AG08395 (cell line): ENCODE measurements around the gene NAV2.

ENCODE experiments used
- DNase-seq: peaks from one replicate; pipeline ENCODE4 v3.0.0; 2012; ENCODE audit warnings: mixed read lengths, low spot score

The NAV2 gene

DNA sequence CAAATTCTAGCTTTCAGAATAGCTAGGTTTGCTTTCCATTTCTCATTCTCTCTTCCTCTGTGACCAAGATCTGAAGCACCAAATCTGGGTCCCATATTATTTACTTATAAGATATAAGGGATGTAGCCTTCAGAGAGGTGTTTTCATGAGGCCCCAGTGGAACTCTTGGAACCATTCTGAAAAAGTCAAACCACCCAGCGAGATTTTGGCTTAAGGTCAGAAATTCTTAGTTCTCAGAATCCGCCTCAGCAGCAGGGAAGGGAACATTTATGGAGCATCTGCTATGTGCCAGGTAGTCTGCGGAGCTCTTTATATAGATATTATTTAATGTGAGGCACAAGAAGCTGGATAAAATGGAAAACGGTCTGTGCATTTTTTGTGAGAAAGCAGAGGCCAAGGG is 6.3 kb downstream of the NAV2 start:
- no peak for DNase-seq

DNA sequence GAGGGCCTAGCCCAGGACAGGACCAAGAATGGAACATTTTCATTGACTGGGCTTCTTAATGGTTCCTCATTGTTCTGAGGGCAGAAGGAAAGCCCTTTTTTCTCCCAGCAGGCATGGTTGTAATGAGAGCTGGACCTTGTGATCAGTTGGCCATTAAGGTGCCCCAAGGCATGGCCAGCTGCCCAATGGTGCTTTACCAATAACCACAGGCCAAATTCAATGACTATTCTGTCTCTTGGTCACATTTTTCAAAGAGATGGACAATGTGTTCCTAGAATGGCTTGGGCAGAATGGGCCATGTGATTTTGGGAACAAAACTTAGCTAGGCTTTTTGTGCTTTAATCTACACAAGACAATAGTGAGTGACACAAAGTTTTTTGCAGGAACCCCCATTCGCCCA is 7.3 kb downstream of the NAV2 start:
- no peak for DNase-seq

DNA sequence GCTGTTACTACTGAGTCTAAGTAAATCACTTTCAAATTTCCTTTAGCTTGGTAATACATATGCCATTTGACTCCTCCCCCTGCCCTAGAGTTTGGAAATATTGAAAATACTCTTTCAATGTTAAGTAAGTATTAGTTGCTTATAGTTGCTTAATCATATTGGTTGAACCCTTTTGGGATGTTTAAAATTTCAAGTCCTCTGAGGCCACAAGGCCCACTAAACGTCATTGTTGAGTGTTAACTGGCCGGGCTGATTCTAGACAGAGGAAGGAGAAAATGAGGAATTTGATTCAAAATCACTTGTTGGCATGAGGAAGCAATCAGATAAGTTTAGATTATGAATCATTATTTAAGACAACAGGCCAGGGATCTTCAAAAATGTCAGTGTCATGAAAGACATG is 8.5 kb downstream of the NAV2 start:
- DNase-seq = no peak

DNA sequence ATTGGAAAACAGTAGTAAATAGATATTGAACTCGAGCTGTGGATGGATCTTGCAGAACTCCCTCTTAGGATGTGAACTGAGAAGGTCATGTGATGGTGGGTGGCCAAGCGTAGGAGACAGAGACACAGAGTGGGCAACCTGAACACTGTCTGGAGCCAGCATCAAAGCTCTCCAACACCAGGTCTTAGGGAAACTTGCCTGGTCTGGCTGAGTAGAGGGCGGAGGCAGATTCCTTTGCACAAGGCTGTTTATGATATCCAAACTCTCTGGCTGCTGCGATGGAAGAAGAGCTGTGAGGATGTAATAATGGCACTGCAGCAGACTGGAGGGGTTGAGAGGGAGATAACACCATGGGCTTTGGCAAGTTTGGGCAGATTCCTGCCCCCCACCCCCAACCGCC is 10.1 kb downstream of the NAV2 start:
- DNase-seq = no peak

DNA sequence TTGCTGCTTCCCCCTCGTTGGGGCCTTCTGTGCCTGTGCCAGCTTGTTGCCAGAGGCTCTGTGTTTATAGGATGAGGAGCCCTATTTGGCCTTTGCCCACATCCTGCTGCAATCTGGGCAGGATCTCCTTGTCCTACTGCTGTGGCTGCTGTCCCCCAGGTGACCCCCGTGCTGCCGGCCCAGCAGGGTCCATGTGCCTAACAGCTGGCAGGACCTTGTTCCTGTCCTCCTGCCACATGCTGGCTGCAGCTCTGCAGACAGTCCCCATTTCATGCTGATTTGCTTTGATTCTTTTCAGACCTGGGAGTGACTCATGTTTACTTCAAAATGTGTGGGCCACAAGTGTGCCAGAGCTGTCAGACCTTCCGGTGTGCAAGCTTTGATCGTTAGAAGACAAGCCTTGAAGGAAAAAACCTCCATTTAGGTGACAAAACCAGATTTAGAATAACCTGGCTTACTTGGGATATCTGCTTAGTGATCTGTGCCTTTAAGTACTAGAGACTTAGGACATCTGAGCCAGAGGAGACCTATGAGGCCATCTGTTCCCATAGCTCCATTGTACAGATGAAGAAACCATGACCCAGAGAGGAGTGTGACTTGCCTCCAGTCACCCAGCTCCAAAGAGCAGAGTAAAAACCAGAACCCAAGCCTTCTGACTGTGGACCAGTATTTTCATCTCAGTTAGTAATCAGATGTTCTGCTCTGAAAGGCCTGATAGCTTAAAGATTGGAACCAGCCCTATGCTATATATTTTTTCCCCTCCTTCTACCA is 11.1 kb downstream of the NAV2 start:
- DNase-seq = peak; percentile 38

DNA sequence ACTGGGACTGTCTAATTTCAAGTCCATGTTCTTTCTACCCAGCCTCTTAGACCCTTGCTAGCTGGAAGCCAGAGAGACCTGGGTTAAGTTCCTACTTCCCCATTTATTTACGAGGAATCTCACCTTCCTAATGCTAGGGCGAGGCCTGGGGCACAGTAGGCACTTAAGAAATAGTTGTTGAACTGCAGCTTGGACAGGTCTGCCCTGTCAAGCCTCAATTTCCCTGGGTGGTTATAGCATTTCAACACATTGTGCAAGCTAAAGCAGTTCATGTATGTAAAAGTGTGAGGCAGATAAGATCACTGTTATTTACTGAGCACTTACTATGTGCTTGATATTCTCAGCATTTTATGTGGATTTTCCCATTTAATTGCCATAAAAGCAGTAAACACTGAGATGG is 12.1 kb downstream of the NAV2 start:
- no peak for DNase-seq

DNA sequence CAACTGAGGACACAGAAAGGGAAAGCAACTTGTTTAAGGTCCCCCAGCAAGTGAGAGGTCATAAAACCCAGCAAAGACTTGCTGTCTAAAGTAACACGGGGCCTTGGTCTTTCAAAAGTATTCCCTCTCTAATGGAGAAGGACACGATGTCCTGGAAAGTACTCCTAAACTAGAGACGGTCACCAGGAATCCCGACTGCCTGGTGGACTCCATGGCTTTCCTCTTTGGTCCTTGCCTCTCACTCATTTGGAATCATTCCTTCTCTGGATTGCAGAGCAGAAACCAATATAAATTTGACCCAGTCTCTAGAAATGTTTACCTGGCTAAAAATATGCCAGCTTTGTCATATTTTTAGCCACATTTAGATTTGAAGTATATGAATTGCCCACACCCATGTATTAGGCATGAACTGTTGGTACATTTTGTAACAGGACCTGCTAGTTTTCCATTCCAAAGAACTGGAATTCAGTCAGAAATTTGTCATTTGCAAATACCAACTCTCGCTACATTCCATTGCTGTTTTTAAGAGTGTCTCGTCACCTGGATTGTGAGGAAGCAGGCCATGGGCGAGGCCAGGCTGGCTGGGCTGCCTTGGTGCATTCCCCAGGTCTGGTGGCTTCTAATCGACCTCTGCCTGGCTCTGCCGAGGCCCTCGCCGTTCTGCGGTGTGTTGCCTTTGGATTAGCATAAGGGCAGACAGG is 12.9 kb downstream of the NAV2 start:
- DNase-seq = no peak

DNA sequence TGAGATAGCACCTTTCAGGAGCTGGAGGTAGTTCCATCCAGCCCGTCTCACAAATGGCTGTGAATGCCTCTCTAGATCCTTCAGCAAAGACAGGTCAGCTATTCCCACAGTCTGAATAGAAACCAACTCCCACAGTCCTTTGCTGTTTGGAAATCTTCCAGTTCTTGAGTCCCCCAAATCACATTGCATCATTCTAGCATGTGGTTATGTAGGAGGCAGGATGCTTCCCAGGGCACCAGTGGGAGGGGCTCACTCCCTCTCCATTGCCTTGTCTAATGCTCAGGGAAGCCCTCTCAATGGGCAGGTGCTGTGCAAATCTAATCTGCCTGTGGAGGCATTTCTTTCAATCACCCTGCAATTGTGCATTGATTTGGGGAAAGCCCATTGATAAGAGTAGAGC is 14.6 kb downstream of the NAV2 start:
- DNase-seq = no peak

DNA sequence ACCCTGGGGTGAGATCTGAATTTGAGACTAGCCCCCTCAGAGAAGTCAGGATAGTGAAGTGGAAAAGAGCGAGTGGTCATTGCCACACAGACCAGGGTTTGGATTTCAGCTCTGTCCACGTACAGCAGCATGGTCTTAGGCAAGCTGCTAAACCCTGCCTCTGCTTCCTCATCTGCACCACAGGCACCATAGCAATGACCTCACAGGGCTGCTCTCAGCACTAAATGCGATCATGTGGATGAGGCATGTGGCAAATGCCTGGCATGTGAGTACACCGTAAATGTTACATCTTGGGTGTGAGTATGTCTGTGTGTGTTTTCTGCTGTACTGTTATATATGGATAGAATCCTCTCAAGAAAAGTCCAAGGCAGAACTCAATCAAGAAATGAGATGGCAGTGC is 15.8 kb downstream of the NAV2 start:
- peak; percentile 35 for DNase-seq

DNA sequence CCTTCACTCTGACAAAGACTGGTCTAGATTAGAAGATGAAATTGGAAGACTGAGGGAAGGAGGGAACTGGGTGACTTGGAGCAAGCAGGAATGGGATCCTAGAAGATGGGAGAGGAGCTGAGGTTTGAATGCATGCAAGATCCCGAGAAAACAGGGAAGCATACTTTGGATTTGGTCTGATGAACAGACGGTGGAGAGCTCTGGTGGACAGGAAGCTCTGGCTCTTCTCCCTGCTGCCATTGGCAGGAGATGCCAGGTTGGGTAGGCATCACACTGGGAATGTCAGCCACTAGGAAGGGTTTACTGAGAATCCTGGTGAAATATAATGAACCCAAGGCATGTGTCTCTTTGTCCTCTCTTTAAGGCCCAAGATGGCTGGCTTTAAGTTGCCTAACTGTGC is 16.5 kb downstream of the NAV2 start:
- no peak for DNase-seq

DNA sequence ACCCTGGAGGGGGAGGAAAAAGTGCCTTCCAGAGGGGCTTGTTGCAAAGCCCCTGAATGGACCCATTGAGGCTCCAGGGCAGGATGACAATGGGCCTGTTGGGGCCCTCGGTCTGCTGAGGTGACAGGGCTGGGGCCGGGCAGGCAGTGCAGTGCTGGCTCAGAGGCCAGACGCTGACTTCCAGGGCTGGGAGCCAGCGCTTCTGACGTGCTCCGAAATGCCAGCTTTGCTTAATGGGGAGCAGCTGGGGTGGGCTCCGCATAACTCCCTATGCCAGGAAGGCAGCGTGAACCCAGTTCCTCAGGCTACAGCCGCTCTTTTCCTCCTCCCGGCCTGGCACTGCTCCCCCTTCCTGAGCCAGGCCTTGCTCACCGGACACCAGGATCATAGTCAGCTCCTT is 17.7 kb downstream of the NAV2 start:
- DNase-seq = peak; percentile 14

DNA sequence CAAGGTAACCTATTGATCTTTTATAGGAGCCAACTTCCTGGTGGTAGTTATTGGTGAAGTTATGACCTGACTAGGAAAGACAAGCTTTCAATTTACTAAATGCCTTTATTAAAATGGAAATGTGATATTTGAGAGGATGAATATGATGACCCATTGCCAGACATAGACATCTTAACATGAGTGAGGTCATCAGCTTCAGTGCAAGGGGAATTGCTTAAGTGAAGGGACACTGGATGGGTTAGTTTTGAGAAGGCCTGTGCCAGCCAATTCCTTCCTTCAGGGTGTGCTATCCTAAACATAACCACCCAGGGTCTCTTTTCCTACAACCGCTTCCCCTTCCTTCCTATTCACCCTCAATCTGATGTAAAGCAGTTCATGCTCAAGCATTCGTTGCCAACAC is 21.5 kb downstream of the NAV2 start:
- DNase-seq = no peak

DNA sequence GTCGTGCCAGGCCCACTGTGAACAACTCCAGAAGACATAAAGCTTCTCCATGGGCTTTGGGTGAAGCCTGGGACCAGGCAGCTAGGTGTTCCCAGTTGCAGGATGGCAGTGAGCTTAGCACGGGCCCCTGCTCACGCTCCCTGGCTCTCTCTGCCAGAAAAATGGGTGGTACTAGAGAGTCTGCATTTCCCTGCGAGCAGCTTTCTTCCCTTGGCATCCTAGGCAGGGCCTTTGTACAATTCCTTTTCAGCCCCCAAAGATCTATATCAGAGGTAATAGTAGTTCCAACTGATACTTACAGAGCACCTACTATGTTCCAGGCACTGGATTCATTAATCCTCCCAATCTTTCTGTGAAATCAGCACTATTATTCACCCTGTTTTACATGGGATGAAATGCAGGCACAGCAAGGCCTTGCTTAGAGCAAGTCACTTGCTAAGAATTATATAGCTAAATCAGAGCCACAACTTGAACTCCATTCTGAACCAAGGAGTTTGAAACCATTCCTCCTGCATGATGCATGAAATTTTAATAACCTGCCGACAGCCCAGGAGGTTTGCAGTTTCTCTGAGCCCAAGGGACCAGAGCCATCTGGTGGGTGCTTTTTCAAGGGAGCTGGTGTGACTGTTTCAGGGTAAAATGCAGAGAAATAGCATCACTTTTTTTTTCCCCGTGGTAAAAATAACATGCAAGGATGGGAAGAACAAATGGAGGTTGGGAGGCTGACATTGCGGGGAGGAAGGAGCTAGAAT is 22.7 kb downstream of the NAV2 start:
- peak; percentile 19 for DNase-seq

DNA sequence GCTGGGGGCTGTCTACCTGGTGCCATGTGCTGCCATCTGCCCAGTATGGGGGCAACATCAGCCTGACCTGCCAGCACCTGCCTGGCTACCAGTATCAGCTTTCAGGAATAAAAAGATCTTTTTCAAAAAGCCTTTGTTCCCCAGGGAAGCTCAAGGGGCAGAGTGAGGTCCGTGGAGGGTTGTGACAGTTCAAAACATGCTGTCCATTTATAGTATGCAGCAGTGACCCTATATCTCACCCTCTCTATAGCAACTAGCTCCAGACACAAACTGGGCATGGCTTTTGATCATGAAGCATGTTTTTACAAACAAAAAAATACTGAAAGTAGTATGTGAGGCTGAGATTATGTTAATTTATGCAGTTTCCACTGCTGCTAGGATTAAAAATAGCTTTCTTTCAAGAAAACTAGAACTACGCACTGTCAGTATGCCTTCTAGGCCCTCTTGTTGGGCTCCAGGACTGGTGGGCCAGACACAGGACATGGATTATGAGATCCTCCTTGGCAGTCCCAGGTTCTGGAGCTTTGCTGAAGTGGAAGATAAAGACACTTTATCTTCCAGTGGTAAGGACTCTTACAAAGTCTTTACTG is 23.4 kb downstream of the NAV2 start:
- no peak for DNase-seq

DNA sequence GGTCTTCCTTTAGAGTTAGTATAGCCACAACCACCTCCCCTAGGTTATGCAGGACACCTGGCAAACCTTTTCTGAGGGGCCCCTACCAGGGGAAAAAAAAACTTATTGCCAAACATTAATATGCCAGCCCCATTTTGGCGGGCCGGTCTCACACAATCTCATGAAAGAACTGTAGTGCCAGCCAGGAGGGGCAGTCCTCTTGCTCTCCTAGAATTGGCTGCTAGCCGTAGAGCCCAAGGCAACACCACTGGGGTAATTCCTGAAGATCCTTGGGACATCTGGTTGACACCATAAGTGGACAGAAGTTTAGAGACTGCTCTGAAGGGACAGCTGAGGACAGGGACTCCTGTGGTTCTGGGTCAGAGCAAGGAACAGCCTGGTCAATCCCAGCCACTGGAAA is 24.2 kb downstream of the NAV2 start:
- DNase-seq = no peak

DNA sequence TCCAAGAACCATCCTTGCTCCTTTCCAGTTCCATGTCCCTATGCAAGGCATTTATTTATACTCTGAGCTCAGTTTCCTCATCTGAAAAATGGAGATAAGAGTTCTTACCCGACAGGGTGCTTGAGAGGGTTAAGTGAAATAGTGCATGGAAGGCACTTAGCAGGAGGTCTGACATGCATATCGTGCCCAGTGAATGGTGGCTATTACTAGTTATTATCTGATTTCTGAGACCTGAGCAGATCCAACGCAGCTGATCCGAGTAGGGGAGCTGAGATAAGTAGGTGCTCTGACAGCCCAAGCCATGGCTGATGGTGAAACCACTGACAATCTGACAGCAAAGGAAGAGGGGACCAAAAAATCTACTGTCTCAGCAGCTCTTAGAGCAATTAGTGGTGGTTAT is 24.9 kb downstream of the NAV2 start:
- no peak for DNase-seq

DNA sequence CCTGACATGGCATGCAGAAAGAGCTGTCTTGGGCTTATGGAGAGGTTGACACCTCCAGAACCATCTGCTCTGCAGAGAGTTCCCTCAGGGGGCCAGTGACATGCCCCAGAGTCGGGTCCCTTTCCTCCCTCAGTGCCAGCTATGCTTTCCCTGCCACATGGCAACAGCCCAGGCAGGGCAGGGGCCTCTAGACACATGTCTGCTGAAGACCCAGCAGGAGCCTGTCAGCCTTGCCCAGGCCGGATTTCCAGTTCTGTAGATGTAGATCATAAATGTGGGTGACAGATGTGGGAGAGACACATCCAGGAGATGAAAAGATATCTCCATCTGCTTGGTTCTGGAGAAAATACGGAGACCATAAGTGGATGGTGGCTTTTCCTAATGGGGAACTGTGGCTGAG is 25.5 kb downstream of the NAV2 start:
- no peak for DNase-seq

DNA sequence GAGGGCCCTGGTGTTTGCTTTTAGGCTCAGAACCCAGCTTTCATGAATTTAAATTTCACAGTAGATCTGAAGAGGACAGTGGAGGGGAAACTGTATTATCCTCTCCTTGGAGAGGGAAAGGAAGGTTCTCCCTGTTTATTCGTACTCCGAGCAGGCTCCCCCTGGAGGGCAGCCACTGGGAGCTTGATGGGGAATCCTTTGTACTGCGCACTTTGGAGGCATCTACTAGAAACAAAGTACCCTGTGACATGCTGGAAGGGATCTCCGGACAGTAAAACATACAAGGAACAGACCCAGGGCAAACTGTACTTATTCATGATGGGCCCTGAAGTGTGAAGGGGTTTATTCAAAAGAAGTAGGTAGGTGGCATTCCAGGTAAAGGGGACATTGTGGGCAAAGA is 27.2 kb downstream of the NAV2 start:
- DNase-seq = no peak

DNA sequence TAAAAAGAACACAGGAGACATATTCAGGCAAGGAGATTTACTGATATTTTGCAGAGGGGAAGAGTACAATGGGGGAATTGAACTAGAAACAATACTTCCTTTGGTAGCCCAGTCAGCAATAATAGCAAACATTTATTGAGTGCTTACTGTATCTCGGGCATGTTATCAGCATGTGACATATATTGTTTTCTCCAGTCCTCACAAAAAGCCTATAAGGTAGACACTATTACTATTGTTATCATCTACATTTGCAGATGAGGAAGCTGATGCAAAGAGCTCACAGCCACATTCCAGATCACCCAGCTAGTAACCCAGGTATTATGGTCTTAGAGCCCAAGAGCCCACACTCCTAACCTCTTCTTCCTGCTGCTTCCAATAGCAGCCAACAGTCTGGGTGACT is 27.9 kb downstream of the NAV2 start:
- no peak for DNase-seq

DNA sequence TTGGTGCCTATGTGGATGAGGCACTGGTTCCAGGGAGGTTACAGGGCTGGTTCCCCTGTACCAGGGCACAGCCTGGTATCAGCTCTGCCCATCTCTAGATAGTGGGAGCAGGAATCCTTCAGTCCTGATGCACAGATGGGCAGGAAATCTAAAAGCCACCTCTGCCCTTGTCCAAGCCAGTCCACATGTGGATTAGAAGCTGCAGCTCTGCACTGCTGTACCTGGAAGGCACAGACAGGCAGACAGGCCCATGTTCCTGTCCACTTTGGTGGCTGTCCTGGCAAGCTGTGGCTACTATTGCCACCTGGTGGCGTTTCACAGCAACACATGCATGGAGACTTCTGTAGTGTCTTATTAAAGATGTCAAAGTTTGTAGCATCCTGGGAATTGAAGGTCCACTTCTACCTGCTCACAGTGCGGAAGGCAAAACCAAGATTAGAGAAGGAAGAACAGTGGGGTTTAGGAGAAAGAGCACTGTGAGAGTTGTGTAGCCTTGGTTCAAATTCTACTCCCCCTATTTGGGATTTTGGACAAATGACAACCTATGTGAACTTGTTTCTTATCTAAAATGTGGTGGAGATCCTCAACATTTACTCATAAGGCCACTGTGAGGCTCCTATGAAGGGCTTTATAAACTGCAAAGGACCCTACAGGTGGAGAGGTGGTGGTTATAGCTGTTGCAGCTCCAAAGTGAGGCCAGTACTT is 30.1 kb downstream of the NAV2 start:
- DNase-seq = peak; percentile 69

DNA sequence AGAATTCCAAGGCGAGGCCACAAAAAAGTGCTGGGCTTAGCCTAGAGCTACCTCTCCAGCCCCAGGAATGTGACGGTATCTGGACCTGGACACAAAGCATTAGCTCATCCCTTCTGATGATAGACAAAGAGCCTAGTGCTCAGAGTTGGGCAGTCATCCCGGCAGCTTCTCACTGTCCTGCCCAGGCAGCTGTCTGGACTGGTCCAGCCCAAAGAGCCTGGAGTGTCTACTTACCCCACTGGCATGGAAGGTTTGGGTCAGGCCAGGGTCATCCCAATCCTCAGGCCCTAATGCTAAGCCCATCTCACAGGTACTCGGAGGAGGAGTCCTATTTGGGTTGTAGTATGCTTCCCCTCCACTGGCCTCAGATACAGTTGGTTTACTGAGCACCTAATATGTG is 31.0 kb downstream of the NAV2 start:
- DNase-seq = no peak

DNA sequence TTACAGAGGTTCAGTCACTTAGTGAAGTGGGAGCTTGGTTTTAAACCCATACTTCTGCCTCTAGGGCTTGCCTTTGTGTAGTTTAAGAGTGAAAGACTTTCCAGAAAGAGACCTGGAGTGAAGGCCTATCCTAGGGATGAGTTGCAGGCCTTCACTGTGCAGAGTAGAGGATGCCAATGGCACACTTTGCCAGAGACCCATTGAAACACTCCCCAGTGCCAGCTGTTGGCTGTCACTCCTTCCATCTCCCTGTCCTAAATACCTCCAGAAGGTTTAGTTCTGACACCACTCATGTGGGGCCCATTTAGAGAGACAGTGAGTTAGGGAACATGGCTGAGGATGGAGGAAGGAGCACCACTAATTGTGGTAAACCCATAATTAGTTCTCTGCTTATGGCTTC is 31.5 kb downstream of the NAV2 start:
- DNase-seq = no peak
